PC-9 (cell line): ENCODE data around the gene COG1.

Experiments used
- CTCF ChIP-seq: fragments of 200-600 bp; sonication (generic); conservative IDR thresholded peaks from 2 replicates; pipeline ENCODE4 v1.6.1; 2017; ENCODE audit warnings: mixed run types, antibody characterized with exemption, mild to moderate bottlenecking, moderate library complexity
- EZH2 ChIP-seq: fragments of 200-600 bp; sonication (generic); IDR thresholded peaks from 2 replicates; pipeline ENCODE4 v1.8.0; 2017; ENCODE audit warnings: antibody characterized with exemption, low read depth

- TF ChIP-seq CTCF (no peak), EZH2 (no peak)
Measured at GRCh38 chr17:73208139-73208827, 15.4 kb downstream of the COG1 start.
